Vagina (tissue), 2 donors: ENCODE measurements around the gene GTF2H4.
"Not testable (repeated sequence)": the region's sequence is repeated elsewhere in the genome, so short reads cannot be mapped to it uniquely, and the experiment has no call there.

ENCODE experiments used
- POLR2A ChIP-seq, 2 donors: fragments of 450-650 bp; IDR thresholded peaks; one replicate each; pipeline ENCODE4 v1.6.1; 2017; ENCODE audit warnings: antibody characterized with exemption in 2 of 2, mild to moderate bottlenecking in 2 of 2, moderate library complexity in 2 of 2
- TF ChIP-seq, protein P1 (sequence below), 3 experiments: fragments of 450-650 bp in 2 of 3; fragments of 200-600 bp in 1 of 3; sonication (generic) in 1 of 3; IDR thresholded peaks; one replicate each; pipeline ENCODE4 v1.5.1; 2017 to 2019; ENCODE audit warnings: antibody characterized with exemption in 3 of 3, mild to moderate bottlenecking in 2 of 3, moderate library complexity in 2 of 3

GRCh38 chr6:30924040-30924627 is 16.1 kb downstream of the GTF2H4 start:
- TF ChIP-seq, protein P1, sequence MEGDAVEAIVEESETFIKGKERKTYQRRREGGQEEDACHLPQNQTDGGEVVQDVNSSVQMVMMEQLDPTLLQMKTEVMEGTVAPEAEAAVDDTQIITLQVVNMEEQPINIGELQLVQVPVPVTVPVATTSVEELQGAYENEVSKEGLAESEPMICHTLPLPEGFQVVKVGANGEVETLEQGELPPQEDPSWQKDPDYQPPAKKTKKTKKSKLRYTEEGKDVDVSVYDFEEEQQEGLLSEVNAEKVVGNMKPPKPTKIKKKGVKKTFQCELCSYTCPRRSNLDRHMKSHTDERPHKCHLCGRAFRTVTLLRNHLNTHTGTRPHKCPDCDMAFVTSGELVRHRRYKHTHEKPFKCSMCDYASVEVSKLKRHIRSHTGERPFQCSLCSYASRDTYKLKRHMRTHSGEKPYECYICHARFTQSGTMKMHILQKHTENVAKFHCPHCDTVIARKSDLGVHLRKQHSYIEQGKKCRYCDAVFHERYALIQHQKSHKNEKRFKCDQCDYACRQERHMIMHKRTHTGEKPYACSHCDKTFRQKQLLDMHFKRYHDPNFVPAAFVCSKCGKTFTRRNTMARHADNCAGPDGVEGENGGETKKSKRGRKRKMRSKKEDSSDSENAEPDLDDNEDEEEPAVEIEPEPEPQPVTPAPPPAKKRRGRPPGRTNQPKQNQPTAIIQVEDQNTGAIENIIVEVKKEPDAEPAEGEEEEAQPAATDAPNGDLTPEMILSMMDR (IDR thresholded peaks at IDR 0.05) = not testable (repeated sequence)
- not testable (repeated sequence) for TF ChIP-seq POLR2A (IDR thresholded peaks at IDR 0.05)
